GM21825 (cell line): ENCODE results near the gene ANKS1B.
"Not testable (repeated sequence)": the region's sequence is repeated elsewhere in the genome, so short reads cannot be mapped to it uniquely, and the experiment has no call there.

Experiments
- ATAC-seq: cut with Tn5 transposase; IDR thresholded peaks from one replicate; pipeline ENCODE4 v1.9.1; 2021; ENCODE audit warnings: mild to moderate bottlenecking, moderate library complexity; ENCODE audit not compliant: unreplicated experiment

ANKS1B gene

GRCh38 chr12:99767809-99768208 is 216.9 kb downstream of the ANKS1B start:
- no peak for ATAC-seq

- ATAC-seq = no peak
Measured at GRCh38 chr12:99766408-99766807, 218.3 kb downstream of the ANKS1B start.

- ATAC-seq = no peak
Measured at GRCh38 chr12:99765469-99766114, 219.1 kb downstream of the ANKS1B start.

- ATAC-seq = no peak
Measured at GRCh38 chr12:99759444-99759843, 225.3 kb downstream of the ANKS1B start.

- ATAC-seq = no peak
Measured at GRCh38 chr12:99758997-99759396, 225.7 kb downstream of the ANKS1B start.

- no peak for ATAC-seq
Measured at GRCh38 chr12:99752740-99753139, 232.0 kb downstream of the ANKS1B start.

GRCh38 chr12:99746538-99746937 is 238.2 kb downstream of the ANKS1B start:
- ATAC-seq = no peak

GRCh38 chr12:99745895-99746294 is 238.8 kb downstream of the ANKS1B start:
- ATAC-seq = no peak

- ATAC-seq = no peak
Measured at GRCh38 chr12:99745121-99745520, 239.6 kb downstream of the ANKS1B start.

- ATAC-seq = no peak
Measured at GRCh38 chr12:99736760-99737269, 247.9 kb downstream of the ANKS1B start.

- ATAC-seq = no peak
Measured at GRCh38 chr12:99732131-99732530, 252.6 kb downstream of the ANKS1B start.

GRCh38 chr12:99722690-99723486 is 261.8 kb downstream of the ANKS1B start:
- no peak for ATAC-seq

GRCh38 chr12:99721715-99722275 is 262.9 kb downstream of the ANKS1B start:
- ATAC-seq = no peak

- not testable (repeated sequence) for ATAC-seq
Measured at GRCh38 chr12:99720083-99720465, 264.7 kb downstream of the ANKS1B start.

GRCh38 chr12:99719411-99720082 is 265.2 kb downstream of the ANKS1B start:
- not testable (repeated sequence) for ATAC-seq

- not testable (repeated sequence) for ATAC-seq
Measured at GRCh38 chr12:99715841-99716510, 268.8 kb downstream of the ANKS1B start.

- not testable (repeated sequence) for ATAC-seq
Measured at GRCh38 chr12:99714921-99715320, 269.8 kb downstream of the ANKS1B start.

GRCh38 chr12:99713946-99714520 is 270.7 kb downstream of the ANKS1B start:
- ATAC-seq = no peak

- ATAC-seq = no peak
Measured at GRCh38 chr12:99712281-99712680, 272.5 kb downstream of the ANKS1B start.

GRCh38 chr12:99711246-99711645 is 273.5 kb downstream of the ANKS1B start:
- no peak for ATAC-seq
